MM.1S (cell line): ENCODE measurements around the gene PLA2G2F.

Experiments
- DNase-seq: peaks from one replicate; pipeline ENCODE4 v3.0.0-alpha.2; 2015
- H2AFZ ChIP-seq: fragments of 300-600 bp; sonication (generic); 2 replicates; pipeline ENCODE4 v1.6.0; 2016; ENCODE audit warnings: antibody characterized with exemption, low read length
- H3F3A ChIP-seq: fragments of 300-600 bp; sonication (generic); 2 replicates; pipeline ENCODE4 v1.6.1; 2016; ENCODE audit warnings: mild to moderate bottlenecking, antibody characterized with exemption, low read length, moderate library complexity, mixed read lengths; ENCODE audit not compliant: insufficient read depth
- H3K27ac ChIP-seq: fragments of 300-600 bp; sonication (generic); 2 replicates; pipeline ENCODE4 v1.5.1; 2016; ENCODE audit warnings: mild to moderate bottlenecking, low read length
- H3K27me3 ChIP-seq: fragments of 300-600 bp; sonication (generic); replicated peaks from 2 replicates; pipeline ENCODE4 v1.6.0; 2016; ENCODE audit warnings: low read length; ENCODE audit not compliant: insufficient read depth
- H3K36me3 ChIP-seq: fragments of 300-600 bp; sonication (generic); replicated peaks from 2 replicates; pipeline ENCODE4 v1.6.1; 2016; ENCODE audit warnings: mild to moderate bottlenecking, low read length, mixed read lengths; ENCODE audit not compliant: insufficient read depth
- H3K4me1 ChIP-seq: fragments of 300-600 bp; sonication (generic); 2 replicates; pipeline ENCODE4 v1.6.1; 2016; ENCODE audit warnings: low read length, mixed read lengths
- H3K4me2 ChIP-seq: fragments of 300-600 bp; sonication (generic); 2 replicates; pipeline ENCODE4 v1.6.0; 2016; ENCODE audit warnings: low read depth, low read length
- H3K4me3 ChIP-seq: fragments of 300-600 bp; sonication (generic); 2 replicates; pipeline ENCODE4 v1.5.1; 2016; ENCODE audit warnings: low read length, mixed read lengths
- H3K79me2 ChIP-seq: fragments of 300-600 bp; sonication (generic); 2 replicates; pipeline ENCODE4 v1.6.1; 2016; ENCODE audit warnings: mixed run types, low read length, mixed read lengths
- H3K9ac ChIP-seq: fragments of 300-600 bp; sonication (generic); 2 replicates; pipeline ENCODE4 v1.6.1; 2016; ENCODE audit warnings: low read length, mixed read lengths
- H3K9me2 ChIP-seq: fragments of 300-600 bp; sonication (generic); replicated peaks from 2 replicates; pipeline ENCODE4 v1.6.1; 2016; ENCODE audit warnings: mild to moderate bottlenecking, low read length, mixed read lengths; ENCODE audit not compliant: insufficient read depth
- H3K9me3 ChIP-seq: fragments of 300-600 bp; sonication (generic); replicated peaks from 2 replicates; pipeline ENCODE4 v1.6.1; 2016; ENCODE audit warnings: mild to moderate bottlenecking, low read length, mixed read lengths; ENCODE audit not compliant: insufficient read depth
- H4K20me1 ChIP-seq: fragments of 300-600 bp; sonication (generic); 2 replicates; pipeline ENCODE4 v1.6.1; 2016; ENCODE audit warnings: mild to moderate bottlenecking, low read length, moderate library complexity, mixed read lengths; ENCODE audit not compliant: insufficient read depth
- EZH2 ChIP-seq: fragments of 300-600 bp; sonication (generic); optimal IDR thresholded peaks from 2 replicates; pipeline ENCODE3; 2017; ENCODE audit warnings: low read depth, mild to moderate bottlenecking, antibody characterized with exemption, low read length, mixed read lengths
- EZH2phosphoT487 ChIP-seq: fragments of 300-600 bp; sonication (generic); IDR thresholded peaks from 2 replicates; pipeline ENCODE4 v1.6.1; 2018; ENCODE audit warnings: antibody characterized with exemption, low read length
- TF ChIP-seq, protein P1 (sequence below): fragments of 300-600 bp; sonication (generic); IDR thresholded peaks from 2 replicates; pipeline ENCODE4 v1.5.1; 2016; ENCODE audit warnings: antibody characterized with exemption, low read length, mixed read lengths

PLA2G2F gene

DNA sequence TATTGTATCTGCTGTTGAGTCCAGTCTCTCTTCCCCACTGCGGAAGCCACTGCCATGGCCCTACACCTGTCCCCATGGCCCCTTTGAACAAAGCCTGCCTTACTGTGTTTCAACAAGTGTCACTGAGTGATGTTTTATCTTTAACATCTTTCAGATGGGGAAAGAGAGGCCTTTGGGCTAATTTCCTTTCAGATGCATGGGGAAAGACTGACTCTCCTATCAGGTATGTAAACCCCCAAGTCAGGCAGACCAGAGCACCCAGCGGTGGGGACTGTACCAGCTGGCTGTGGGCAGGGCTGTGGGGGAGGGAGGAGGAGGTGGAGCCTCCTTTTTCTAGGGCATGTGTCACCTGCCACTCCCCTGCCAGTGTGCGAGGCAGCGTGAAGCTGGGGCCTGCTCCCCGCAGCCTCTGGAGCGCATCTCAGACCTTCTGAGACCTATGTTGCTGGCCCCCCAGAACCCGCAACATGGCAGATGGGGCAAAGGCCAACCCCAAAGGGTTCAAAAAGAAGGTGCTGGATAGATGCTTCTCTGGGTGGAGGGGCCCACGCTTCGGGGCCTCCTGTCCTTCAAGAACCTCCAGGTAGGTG is at the start of gene PLA2G2F:
PLA2G2F (plus strand) TSS at position 363 of the 590 bp plus-strand sequence; CDS start at position 468, 105 bp downstream.
- Histone ChIP-seq H3K27ac (no peak within 1 kb of the TSS), H3K27me3 (peaks cover 22% of the 10 kb centered on the region; the same call in 1 of the 2 replicates)
- TF ChIP-seq EZH2phosphoT487 (no peak), EZH2 (no peak)
- TF ChIP-seq, protein P1, sequence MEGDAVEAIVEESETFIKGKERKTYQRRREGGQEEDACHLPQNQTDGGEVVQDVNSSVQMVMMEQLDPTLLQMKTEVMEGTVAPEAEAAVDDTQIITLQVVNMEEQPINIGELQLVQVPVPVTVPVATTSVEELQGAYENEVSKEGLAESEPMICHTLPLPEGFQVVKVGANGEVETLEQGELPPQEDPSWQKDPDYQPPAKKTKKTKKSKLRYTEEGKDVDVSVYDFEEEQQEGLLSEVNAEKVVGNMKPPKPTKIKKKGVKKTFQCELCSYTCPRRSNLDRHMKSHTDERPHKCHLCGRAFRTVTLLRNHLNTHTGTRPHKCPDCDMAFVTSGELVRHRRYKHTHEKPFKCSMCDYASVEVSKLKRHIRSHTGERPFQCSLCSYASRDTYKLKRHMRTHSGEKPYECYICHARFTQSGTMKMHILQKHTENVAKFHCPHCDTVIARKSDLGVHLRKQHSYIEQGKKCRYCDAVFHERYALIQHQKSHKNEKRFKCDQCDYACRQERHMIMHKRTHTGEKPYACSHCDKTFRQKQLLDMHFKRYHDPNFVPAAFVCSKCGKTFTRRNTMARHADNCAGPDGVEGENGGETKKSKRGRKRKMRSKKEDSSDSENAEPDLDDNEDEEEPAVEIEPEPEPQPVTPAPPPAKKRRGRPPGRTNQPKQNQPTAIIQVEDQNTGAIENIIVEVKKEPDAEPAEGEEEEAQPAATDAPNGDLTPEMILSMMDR: no peak

DNA sequence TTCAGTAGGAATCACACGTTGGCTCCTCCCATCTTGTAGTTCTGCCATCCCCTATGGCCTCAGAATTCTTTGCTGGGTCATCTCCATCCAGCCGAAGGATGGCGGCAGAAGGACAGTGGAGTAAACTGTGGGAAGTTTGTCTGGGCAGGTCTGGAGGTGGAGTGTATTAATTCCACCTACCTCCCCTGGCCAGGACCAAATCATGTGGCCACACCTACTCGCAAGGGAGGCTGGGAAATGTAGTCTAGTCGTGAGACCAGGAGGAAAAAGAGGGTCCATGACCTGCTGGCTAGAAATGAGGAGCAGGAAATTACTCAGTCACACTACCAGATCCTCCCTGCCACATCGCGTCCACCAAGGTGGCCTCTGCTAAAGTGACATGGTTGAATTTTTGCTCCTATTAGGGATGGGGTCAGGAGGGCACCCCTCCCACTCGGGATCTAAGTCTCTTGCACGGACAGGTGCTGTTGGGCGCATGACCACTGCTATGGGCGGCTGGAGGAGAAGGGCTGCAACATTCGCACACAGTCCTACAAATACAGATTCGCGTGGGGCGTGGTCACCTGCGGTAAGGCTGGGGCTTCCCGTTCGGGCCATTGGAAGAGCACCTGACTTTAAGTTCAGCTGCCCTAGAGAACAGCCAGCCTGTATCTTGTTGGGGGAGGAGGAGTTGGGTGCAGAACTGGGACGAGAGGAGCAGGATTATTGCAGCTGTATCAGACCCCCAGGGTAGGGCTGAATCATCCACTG is 49.6 kb upstream of the PLA2G2F start:
- DNase-seq: peak; percentile 40
- Histone ChIP-seq H4K20me1 (no peaks in the 10 kb centered on the region), H3K4me3 (peak overlapping the region; percentile 40), H3K4me1 (no peaks in the 10 kb centered on the region), H3K4me2 (peak overlapping the region; percentile 71), H3K36me3 (no peaks in the 10 kb centered on the region), H3K9me2 (no peaks in the 10 kb centered on the region), H3K79me2 (no peaks in the 10 kb centered on the region), H3K9ac (no peak overlapping the region), H3K9me3 (no peaks in the 10 kb centered on the region), H3K27ac (peak overlapping the region; percentile 48; the same call in 1 of the 2 replicates), H3F3A (no peaks in the 10 kb centered on the region), H2AFZ (peak overlapping the region; percentile 40), H3K27me3 (peaks cover 25% of the 10 kb centered on the region)
- TF ChIP-seq EZH2 (no peak), EZH2phosphoT487 (no peak)
- TF ChIP-seq, protein P1: no peak

More for the DNA sequence above, at the start of gene PLA2G2F:
- no peaks in the 10 kb centered on the region for H3K9me3 ChIP-seq
- no peaks in the 10 kb centered on the region for H3K79me2 ChIP-seq
- no peaks in the 10 kb centered on the region for H3F3A ChIP-seq
- no peaks in the 10 kb centered on the region for H3K36me3 ChIP-seq
- no peak within 1 kb of the TSS for H3K4me2 ChIP-seq
- no peak within 1 kb of the TSS for H3K9ac ChIP-seq
- no peaks in the 10 kb centered on the region for H3K4me1 ChIP-seq
- no peak within 1 kb of the TSS for H3K4me3 ChIP-seq
- no peak for DNase-seq
- H3K9me2 ChIP-seq: no peaks in the 10 kb centered on the region
- H4K20me1 ChIP-seq: no peaks in the 10 kb centered on the region
- H2AFZ ChIP-seq: no peak within 1 kb of the TSS

DNA sequence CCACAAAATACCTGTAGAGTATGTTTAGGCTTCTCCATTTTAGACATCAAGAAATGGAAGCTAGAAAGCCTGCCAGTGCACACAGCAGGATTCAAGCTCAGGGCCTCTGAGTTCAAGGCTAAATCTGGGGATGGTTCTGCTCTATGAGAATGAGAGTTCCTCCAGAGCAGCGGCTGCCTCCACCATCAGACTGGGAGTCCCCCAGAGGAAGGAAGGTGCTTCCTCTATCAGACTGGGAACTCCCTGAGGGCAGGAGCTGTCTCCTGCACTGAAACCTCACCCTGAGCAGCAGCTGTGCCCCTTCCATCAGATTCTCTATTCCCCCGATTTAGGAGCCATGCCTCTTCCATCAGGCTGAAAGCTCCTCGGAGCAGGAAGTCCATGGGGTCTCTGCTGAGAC is 49.0 kb upstream of the PLA2G2F start:
- H3K4me2 ChIP-seq: peak overlapping the region; percentile 71; the same call in 1 of the 2 replicates
- no peaks in the 10 kb centered on the region for H3K79me2 ChIP-seq
- no peak overlapping the region; the same call in 1 of the 2 replicates for H3K27ac ChIP-seq
- TF ChIP-seq EZH2phosphoT487 (no peak), EZH2 (no peak)
- TF ChIP-seq, protein P1: no peak
- H3K36me3 ChIP-seq: no peaks in the 10 kb centered on the region
- no peaks in the 10 kb centered on the region for H3K9me3 ChIP-seq
- 0 out of 2 replicates have a peak overlapping the region, but pooled peaks have one; percentile 27 for H2AFZ ChIP-seq
- no peaks in the 10 kb centered on the region for H3F3A ChIP-seq
- no peaks in the 10 kb centered on the region for H4K20me1 ChIP-seq
- H3K9me2 ChIP-seq: no peaks in the 10 kb centered on the region
- no peak overlapping the region for H3K4me3 ChIP-seq
- no peak for DNase-seq
- H3K4me1 ChIP-seq: no peaks in the 10 kb centered on the region
- H3K27me3 ChIP-seq: peaks cover 25% of the 10 kb centered on the region
- no peak overlapping the region for H3K9ac ChIP-seq
